ENCODE measurements around the gene ZC3H10. TPM values are rescaled to one million over a fixed set of nuclear protein-coding genes. Genes with fewer than 3 reads are reported as not detected.
"Not testable (repeated sequence)": the region's sequence is repeated elsewhere in the genome, so short reads cannot be mapped to it uniquely, and the experiment has no call there.

Gene ZC3H10
- total RNA-seq, 1 donor from 2014 or later = 4.1 TPM

DNA sequence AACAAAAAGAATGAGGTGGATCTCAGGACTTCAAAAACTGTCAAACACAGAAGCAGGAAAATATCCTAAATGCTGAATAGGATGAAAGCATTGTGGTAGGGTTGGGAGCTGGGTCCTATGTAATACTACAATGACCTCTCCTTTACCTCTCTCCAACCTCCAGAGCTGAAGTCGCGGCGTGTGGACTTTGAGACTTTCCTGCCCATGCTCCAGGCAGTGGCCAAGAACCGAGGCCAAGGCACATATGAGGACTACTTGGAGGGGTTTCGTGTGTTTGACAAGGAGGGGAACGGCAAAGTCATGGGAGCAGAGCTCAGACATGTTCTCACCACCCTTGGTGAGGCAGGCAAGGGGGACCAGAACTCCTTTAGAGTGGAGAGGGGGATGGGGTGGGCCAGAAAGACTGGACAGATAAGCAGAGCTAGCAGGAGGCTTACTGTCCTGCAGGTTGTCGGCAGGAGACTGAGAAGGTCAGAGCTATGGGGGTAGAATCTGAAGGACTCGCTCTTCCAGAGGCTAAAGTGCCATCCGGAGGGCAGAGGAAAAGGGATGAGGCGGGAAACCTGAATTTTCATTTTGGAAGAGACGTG, 37.3 kb downstream of the ZC3H10 start:
- Mint-ChIP-seq H3K27me3 (ENCODE audit: low read depth, unreplicated experiment) (no peaks in the 10 kb centered on the region), H3K27ac (ENCODE audit: unreplicated experiment) (peak overlapping the region; percentile 72), H3K4me3 (ENCODE audit: unreplicated experiment) (peak overlapping the region; percentile 78), H3K9me3 (ENCODE audit: unreplicated experiment) (no peaks in the 10 kb centered on the region), H3K4me1 (ENCODE audit: low read depth, unreplicated experiment) (peaks cover 10% of the 10 kb centered on the region), H3K36me3 (ENCODE audit: low read depth, unreplicated experiment) (peaks cover 30% of the 10 kb centered on the region)
- no peak overlapping the region for H3K27ac ChIP-seq (ENCODE audit: low read depth, low read length)
- no peak overlapping the region for H3K9ac ChIP-seq (ENCODE audit: low read length)
- TF ChIP-seq, protein P1, sequence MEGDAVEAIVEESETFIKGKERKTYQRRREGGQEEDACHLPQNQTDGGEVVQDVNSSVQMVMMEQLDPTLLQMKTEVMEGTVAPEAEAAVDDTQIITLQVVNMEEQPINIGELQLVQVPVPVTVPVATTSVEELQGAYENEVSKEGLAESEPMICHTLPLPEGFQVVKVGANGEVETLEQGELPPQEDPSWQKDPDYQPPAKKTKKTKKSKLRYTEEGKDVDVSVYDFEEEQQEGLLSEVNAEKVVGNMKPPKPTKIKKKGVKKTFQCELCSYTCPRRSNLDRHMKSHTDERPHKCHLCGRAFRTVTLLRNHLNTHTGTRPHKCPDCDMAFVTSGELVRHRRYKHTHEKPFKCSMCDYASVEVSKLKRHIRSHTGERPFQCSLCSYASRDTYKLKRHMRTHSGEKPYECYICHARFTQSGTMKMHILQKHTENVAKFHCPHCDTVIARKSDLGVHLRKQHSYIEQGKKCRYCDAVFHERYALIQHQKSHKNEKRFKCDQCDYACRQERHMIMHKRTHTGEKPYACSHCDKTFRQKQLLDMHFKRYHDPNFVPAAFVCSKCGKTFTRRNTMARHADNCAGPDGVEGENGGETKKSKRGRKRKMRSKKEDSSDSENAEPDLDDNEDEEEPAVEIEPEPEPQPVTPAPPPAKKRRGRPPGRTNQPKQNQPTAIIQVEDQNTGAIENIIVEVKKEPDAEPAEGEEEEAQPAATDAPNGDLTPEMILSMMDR (IDR thresholded peaks at IDR 0.05; ENCODE audit: insufficient read depth, low read depth, low read length) = no peak
- TF ChIP-seq EZH2 (IDR thresholded peaks at IDR 0.05; ENCODE audit: insufficient read depth, low read length) = no peak
- H3K9me3 ChIP-seq (ENCODE audit: insufficient read depth, low read depth, low read length) = no peaks in the 10 kb centered on the region
- no peak overlapping the region for H3K4me3 ChIP-seq (ENCODE audit: insufficient read depth, low read depth, low read length)
- H3K27me3 ChIP-seq (ENCODE audit: insufficient read depth, low read length) = no peaks in the 10 kb centered on the region
- no peak for FAIRE-seq
- H2AFZ ChIP-seq (ENCODE audit: low read depth, low read length) = no peak overlapping the region
- H3K4me2 ChIP-seq (ENCODE audit: low read length) = no peak overlapping the region
- peaks cover 39% of the 10 kb centered on the region for H3K4me1 ChIP-seq (ENCODE audit: insufficient read depth, low read length)
- H4K20me1 ChIP-seq (ENCODE audit: insufficient read depth, low read length) = peaks cover 22% of the 10 kb centered on the region
- H3K79me2 ChIP-seq (ENCODE audit: insufficient read depth, low read length) = peaks cover 43% of the 10 kb centered on the region
- H3K36me3 ChIP-seq (ENCODE audit: insufficient read depth, low read length) = peaks cover 15% of the 10 kb centered on the region
- no peak for DNase-seq (ENCODE audit: low read depth)

DNA sequence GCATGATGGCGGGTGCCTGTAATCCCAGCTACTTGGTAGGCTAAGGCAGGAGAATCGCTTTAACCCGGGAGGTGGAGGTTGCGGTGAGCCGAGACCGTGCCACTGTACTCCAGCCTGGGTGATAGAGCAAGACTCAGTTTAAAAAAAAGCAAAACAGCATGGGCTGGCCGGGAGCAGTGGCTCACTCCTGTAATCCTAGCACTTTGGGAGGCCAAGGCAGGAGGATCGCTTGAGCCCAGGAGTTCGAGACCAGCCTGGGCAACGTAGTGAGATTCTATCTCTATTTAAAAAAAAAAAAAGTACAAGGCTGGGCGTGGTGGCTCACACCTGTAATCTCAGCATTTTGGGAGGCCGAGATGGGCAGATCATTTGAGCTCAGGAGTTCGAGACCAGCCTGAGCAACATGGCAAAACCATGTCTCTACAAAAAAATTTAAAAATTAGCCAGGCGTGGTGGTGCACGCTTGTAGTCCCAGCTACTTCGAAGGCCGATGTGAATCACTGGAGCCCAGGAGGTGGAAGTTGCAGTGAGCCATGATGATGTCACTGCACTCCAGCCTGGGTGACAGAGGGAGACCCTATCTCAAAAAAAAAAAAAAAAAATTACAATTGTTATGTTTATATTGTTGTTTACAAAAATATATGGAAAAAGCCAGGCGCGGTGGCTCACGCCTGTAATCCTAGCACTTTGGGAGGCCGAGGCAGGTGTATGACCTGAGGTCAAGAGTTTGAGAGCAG, 38.6 kb downstream of the ZC3H10 start:
- H3K9me3 Mint-ChIP-seq (ENCODE audit: unreplicated experiment) = not testable (repeated sequence)

DNA sequence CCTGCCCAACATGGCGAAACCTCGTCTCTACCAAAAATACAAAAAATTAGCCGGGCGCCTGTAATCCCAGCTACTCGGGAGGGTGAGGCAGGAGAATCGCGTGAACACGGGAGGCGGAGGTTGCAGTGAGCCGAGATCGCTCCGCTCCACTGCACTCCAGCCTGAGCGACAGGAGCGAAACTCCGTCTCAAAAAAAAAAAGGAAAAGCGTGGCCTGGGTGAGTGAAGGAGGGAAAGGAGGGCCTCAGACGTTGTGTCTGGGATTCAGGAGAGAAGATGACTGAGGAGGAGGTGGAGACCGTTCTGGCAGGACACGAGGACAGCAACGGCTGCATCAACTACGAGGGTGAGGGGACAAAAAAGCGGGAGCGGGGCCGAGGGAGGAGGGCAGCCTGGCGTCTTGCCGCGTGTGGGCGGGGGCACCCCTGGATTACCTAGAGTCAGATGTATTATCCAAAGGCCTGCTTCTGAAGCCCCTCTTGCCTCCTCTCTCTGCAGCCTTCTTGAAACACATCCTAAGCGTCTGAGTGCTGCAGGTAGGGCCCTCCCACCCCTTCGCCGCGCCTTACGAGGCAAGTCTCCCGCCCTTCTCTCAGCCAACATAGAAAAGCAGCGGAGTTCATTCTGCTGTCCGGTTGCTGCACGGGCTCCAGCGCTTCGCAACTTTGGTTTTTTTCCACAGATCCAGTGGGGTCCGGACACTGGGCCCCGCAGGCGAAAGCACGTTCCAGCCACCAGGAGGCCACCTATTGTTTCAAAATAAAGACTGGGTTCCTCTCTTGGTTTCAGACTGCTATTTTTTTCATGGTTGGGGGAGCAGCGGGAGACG, 39.3 kb downstream of the ZC3H10 start:
- Histone ChIP-seq H3K36me3 (ENCODE audit: insufficient read depth, low read length) (peaks cover 35% of the 10 kb centered on the region), H3K4me2 (ENCODE audit: low read length) (peak overlapping the region; percentile 99), H3K79me2 (ENCODE audit: insufficient read depth, low read length) (peaks cover 63% of the 10 kb centered on the region), H3K9me3 (ENCODE audit: insufficient read depth, low read depth, low read length) (no peaks in the 10 kb centered on the region), H3K27me3 (ENCODE audit: insufficient read depth, low read length) (no peaks in the 10 kb centered on the region), H4K20me1 (ENCODE audit: insufficient read depth, low read length) (peaks cover 42% of the 10 kb centered on the region), H3K4me1 (ENCODE audit: insufficient read depth, low read length) (peaks cover 41% of the 10 kb centered on the region), H2AFZ (ENCODE audit: low read depth, low read length) (peak overlapping the region; percentile 43), H3K9ac (ENCODE audit: low read length) (peak overlapping the region; percentile 81), H3K27ac (ENCODE audit: low read depth, low read length) (peak overlapping the region; percentile 73), H3K4me3 (ENCODE audit: insufficient read depth, low read depth, low read length) (peak overlapping the region; percentile 64)
- Mint-ChIP-seq H3K4me1 (ENCODE audit: low read depth, unreplicated experiment) (peaks cover 15% of the 10 kb centered on the region), H3K9me3 (ENCODE audit: unreplicated experiment) (no peaks in the 10 kb centered on the region), H3K27ac (ENCODE audit: unreplicated experiment) (peak overlapping the region; percentile 96), H3K36me3 (ENCODE audit: low read depth, unreplicated experiment) (peaks cover 40% of the 10 kb centered on the region), H3K4me3 (ENCODE audit: unreplicated experiment) (peak overlapping the region; percentile 91), H3K27me3 (ENCODE audit: low read depth, unreplicated experiment) (no peaks in the 10 kb centered on the region)
- peak; percentile 77 for DNase-seq (ENCODE audit: low read depth)
- FAIRE-seq = no peak
- no peak for TF ChIP-seq EZH2 (IDR thresholded peaks at IDR 0.05; ENCODE audit: insufficient read depth, low read length)
- TF ChIP-seq, protein P1 (IDR thresholded peaks at IDR 0.05; ENCODE audit: insufficient read depth, low read depth, low read length) = peak; percentile 72

More for the DNA sequence above, 38.6 kb downstream of the ZC3H10 start:
- not testable (repeated sequence) for H3K27me3 ChIP-seq (ENCODE audit: insufficient read depth, low read length); H3K9me3 ChIP-seq (ENCODE audit: insufficient read depth, low read depth, low read length); DNase-seq (ENCODE audit: low read depth); FAIRE-seq; H3K27me3 Mint-ChIP-seq (ENCODE audit: low read depth, unreplicated experiment)
- Mint-ChIP-seq H3K4me1 (ENCODE audit: low read depth, unreplicated experiment) (peaks cover 14% of the 10 kb centered on the region), H3K27ac (ENCODE audit: unreplicated experiment) (peak overlapping the region; percentile 96), H3K4me3 (ENCODE audit: unreplicated experiment) (peak overlapping the region; percentile 91), H3K36me3 (ENCODE audit: low read depth, unreplicated experiment) (peaks cover 38% of the 10 kb centered on the region)
- Histone ChIP-seq H2AFZ (ENCODE audit: low read depth, low read length) (peak overlapping the region; percentile 43), H3K27ac (ENCODE audit: low read depth, low read length) (peak overlapping the region; percentile 73), H3K79me2 (ENCODE audit: insufficient read depth, low read length) (peaks cover 56% of the 10 kb centered on the region), H3K4me3 (ENCODE audit: insufficient read depth, low read depth, low read length) (peak overlapping the region; percentile 64), H3K4me2 (ENCODE audit: low read length) (peak overlapping the region; percentile 99), H3K4me1 (ENCODE audit: insufficient read depth, low read length) (peaks cover 41% of the 10 kb centered on the region), H3K9ac (ENCODE audit: low read length) (peak overlapping the region; percentile 81), H4K20me1 (ENCODE audit: insufficient read depth, low read length) (peaks cover 34% of the 10 kb centered on the region), H3K36me3 (ENCODE audit: insufficient read depth, low read length) (peaks cover 28% of the 10 kb centered on the region)
